K562 (cell line): ENCODE data around the gene WDR19. TPM values are rescaled to one million over a fixed set of nuclear protein-coding genes. Genes with fewer than 3 reads are reported as not detected.

Source experiments
- ATAC-seq: fragments of 200-7000 bp; cut with Tn5 transposase; 3 replicates; pipeline ENCODE4 v1.9.1; 2020; ENCODE audit warnings: moderate library complexity
- BruUV-seq: library from RNA; stranded (reverse); fragments of 400-500 nt; replicated peaks from 2 replicates; lab custom pipeline; 2021; lab: Mats Ljungman, UMichigan
- CTCF ChIA-PET: fragments of 300-600 bp; formaldehyde crosslinking; extraction: SDS; loops from one replicate; lab custom pipeline; 2021; ENCODE audit warnings: low intra/inter-chr PET ratio; lab: Yijun Ruan, JAX
- POLR2A ChIA-PET: fragments of 300-600, 350-650 bp; sonication (Branson Sonifier 250); formaldehyde crosslinking; extraction: SDS; loops from one replicate; lab custom pipeline; 2021; ENCODE audit warnings: antibody characterized with exemption, inconsistent platforms; lab: Yijun Ruan, JAX
- DNase-seq, 4 experiments: peaks; one replicate each; pipeline versions ENCODE4 v3.0.0 to v3.0.0-alpha.2; 2011 to 2018; ENCODE audit warnings: low spot score in 3 of 4, mixed read lengths in 3 of 4; ENCODE audit errors: extremely low read depth in 1 of 4
- FAIRE-seq: peaks from 2 replicates; lab custom pipeline; 2011; peaks lifted over from hg19 to GRCh38; lab: Jason Lieb, UNC
- H2AFZ ChIP-seq: 2 replicates; pipeline ENCODE4 v1.6.0; 2011; ENCODE audit warnings: low read depth, low read length, control low read depth, inconsistent platforms
- H3K27ac ChIP-seq: fragments of 200-600 bp; 3 replicates; pipeline ENCODE4 v1.8.0; 2011; ENCODE audit warnings: low read depth, mild to moderate bottlenecking, control low read depth, inconsistent platforms, low read length, moderate library complexity, mixed read lengths; ENCODE audit errors: extremely low read depth
- H3K27me3 ChIP-seq, 2 experiments: fragments of 300-600 bp in 1 of 2; 2 replicates in 1 of 2; 3 replicates in 1 of 2; pipeline versions ENCODE4 v1.6.0 to v1.8.0; 2011; ENCODE audit warnings: inconsistent platforms in 2 of 2, low read length in 2 of 2, mild to moderate bottlenecking in 1 of 2, mixed read lengths in 1 of 2, moderate library complexity in 1 of 2; ENCODE audit not compliant: control insufficient read depth in 2 of 2, insufficient read depth in 2 of 2
- H3K36me3 ChIP-seq: fragments of 300-600 bp; 3 replicates; pipeline ENCODE4 v1.8.0; 2011; ENCODE audit warnings: mild to moderate bottlenecking, low read length, inconsistent platforms; ENCODE audit not compliant: control insufficient read depth, insufficient read depth
- H3K4me1 ChIP-seq, 2 experiments: fragments of 200-600 bp in 1 of 2; replicated peaks in 1 of 2; 2 replicates in 1 of 2; 3 replicates in 1 of 2; pipeline versions ENCODE4 v1.5.1 to v1.8.0; 2011; ENCODE audit warnings: inconsistent platforms in 2 of 2, low read length in 2 of 2, mild to moderate bottlenecking in 1 of 2, mixed read lengths in 1 of 2, moderate library complexity in 1 of 2; ENCODE audit not compliant: control insufficient read depth in 2 of 2, insufficient read depth in 2 of 2
- H3K4me2 ChIP-seq: 2 replicates; pipeline ENCODE4 v1.6.1; 2011; ENCODE audit warnings: low read length, control low read depth, inconsistent platforms, mixed read lengths; ENCODE audit not compliant: insufficient read depth
- H3K4me3 ChIP-seq: fragments of 200-600 bp; sonication (generic), shearing (Covaris generic); 2 replicates; pipeline ENCODE4 v1.5.1; 2016; ENCODE audit warnings: control low read depth, inconsistent platforms
- H3K79me2 ChIP-seq: fragments of 200-600 bp; 3 replicates; pipeline ENCODE4 v1.8.0; 2011; ENCODE audit warnings: low read length, inconsistent platforms; ENCODE audit not compliant: control insufficient read depth, insufficient read depth
- H3K9ac ChIP-seq, 2 experiments: 2 replicates each; pipeline versions ENCODE4 v1.6.0 to v1.6.1; 2011; ENCODE audit warnings: low read depth in 2 of 2, low read length in 2 of 2, control low read depth in 1 of 2, inconsistent platforms in 1 of 2, mild to moderate bottlenecking in 1 of 2, mixed read lengths in 1 of 2; ENCODE audit not compliant: insufficient read depth in 1 of 2
- H3K9me1 ChIP-seq: one replicate; pipeline ENCODE4 v1.6.0; 2011; ENCODE audit warnings: inconsistent platforms, mild to moderate bottlenecking, low read length, moderate library complexity; ENCODE audit not compliant: control insufficient read depth, insufficient read depth
- H3K9me3 ChIP-seq: replicated peaks from 2 replicates; pipeline ENCODE4 v1.5.1; 2011; ENCODE audit warnings: low read depth, low read length, inconsistent platforms; ENCODE audit not compliant: control insufficient read depth, insufficient read depth
- H4K20me1 ChIP-seq: replicated peaks from 2 replicates; pipeline ENCODE4 v1.6.1; 2011; ENCODE audit warnings: low read length, inconsistent platforms, mixed read lengths; ENCODE audit not compliant: control insufficient read depth, insufficient read depth
- DDX20 ChIP-seq: fragments of 450-650 bp; IDR thresholded peaks from 2 replicates; pipeline ENCODE4 v1.6.1; 2016; ENCODE audit warnings: missing genetic modification characterization, low read depth, mild to moderate bottlenecking, missing compliant biosample characterization, moderate library complexity
- ETV6 ChIP-seq, 3 experiments: fragments of 150-350 bp in 1 of 3; sonication (generic) in 1 of 3; formaldehyde crosslinking in 1 of 3; IDR thresholded peaks; 2 replicates each; pipeline versions ENCODE4 v1.6.1 to v1.8.0; 2014 to 2022; ENCODE audit warnings: borderline replicate concordance in 2 of 3, low read depth in 2 of 3, antibody characterized with exemption in 1 of 3, low read length in 1 of 3, mild to moderate bottlenecking in 1 of 3, missing genetic modification reagents in 1 of 3
- RBM25 ChIP-seq: fragments of 200-400 bp; formaldehyde crosslinking; IDR thresholded peaks from 2 replicates; pipeline ENCODE4 v1.6.1; 2018; ENCODE audit warnings: low read length, low read depth, moderate library complexity; ENCODE audit not compliant: severe bottlenecking
- RNF219 ChIP-seq: fragments of 250-450 bp; sonication (Bioruptor Pico); IDR thresholded peaks from 2 replicates; pipeline ENCODE4 v1.5.0; 2022; ENCODE audit warnings: mild to moderate bottlenecking
- ZNF280B ChIP-seq: fragments of 250-450 bp; sonication (Bioruptor Pico); IDR thresholded peaks from 2 replicates; pipeline ENCODE4 v1.5.1; 2021; ENCODE audit warnings: mild to moderate bottlenecking
- ZNF785 ChIP-seq: fragments of 250-450 bp; sonication (Bioruptor Pico); IDR thresholded peaks from 2 replicates; pipeline ENCODE4 v1.4.0; 2020; ENCODE audit warnings: mild to moderate bottlenecking
- ZSCAN29 ChIP-seq: fragments of 450-650 bp; IDR thresholded peaks from 2 replicates; pipeline ENCODE4 v1.6.1; 2017
- WGBS: fragments of 100-300 bp; shearing (Covaris generic); methylation state at CpG from one replicate; pipeline ENCODE4 v1.1.6; 2016; ENCODE audit warnings: low coverage, mixed read lengths; ENCODE audit not compliant: insufficient coverage; ENCODE audit errors: missing lambda C conversion rate; 5-methylcytosine and 5-hydroxymethylcytosine counted together
- in situ Hi-C: fragments of 300-500 bp; cut with MboI; formaldehyde crosslinking; loops from 4 replicates; pipeline ENCODE4 v1.15.0; 2018; ENCODE audit warnings: inconsistent platforms, mixed read lengths
- intact Hi-C: fragments of 100-400 bp; cut with micrococcal nuclease; formaldehyde crosslinking; loops from 2 replicates; pipeline ENCODE4 v1.14.2; 2022
- polyA plus RNA-seq, 8 experiments: library from polyadenylated mRNA; depleted of rRNA in 4 of 8; stranded (reverse) in 5 of 8; unstranded in 3 of 8; fragments of >200 nt; fragmentation: Nextera tagmentation in 2 of 8; fragmentation: Illumina TruSeq in 1 of 8; extraction: Ambion mirVana in 2 of 8; extraction: Trizol in 1 of 8; gene quantifications; 2 replicates each; pipeline versions ENCODE4 v1.2.1 to v1.2.3, GENCODE V29; 2011 to 2014; ENCODE audit warnings: inconsistent platforms in 1 of 8, missing spikeins in 1 of 8
- total RNA-seq, 7 experiments: library from RNA; depleted of rRNA in 6 of 7; stranded (reverse); fragments of >200 nt in 6 of 7; fragmentation: Illumina TruSeq in 2 of 7; extraction: Trizol in 2 of 7; gene quantifications; 2 replicates each; pipeline versions ENCODE4 v1.2.1 to v1.2.3, GENCODE V29; 2011 to 2021; ENCODE audit warnings: low replicate concordance in 1 of 7

WDR19 gene
- total and polyA plus RNA-seq, 9 of the 15 experiments (the other 6 are each of a cell fraction or from before 2014, with no cell fraction given) = 6.8 to 37.6 (median 11.2) TPM

- TF ChIP-seq RNF219 (no peak), ETV6 (IDR thresholded peaks at IDR 0.05; ENCODE audit: borderline replicate concordance in 1 of 2, low read depth in 2 of 2, low read length in 1 of 2) (no peak), ETV6 (CRISPR knock-in tag; IDR thresholded peaks at IDR 0.05; ENCODE audit: borderline replicate concordance) (no peak), ZNF280B (CRISPR knock-in tag) (no peak), ZNF785 (CRISPR knock-in tag) (no peak), ZSCAN29 (no peak)
These were observed 50.8 kb downstream of the WDR19 start (continued) for GRCh38 chr4:39233114-39233513.

- no peaks in the 10 kb centered on the region for H3K36me3 ChIP-seq
- H2AFZ ChIP-seq = no peak overlapping the region
- 67% methylated on average over 1 of the region's 1 CpG for WGBS
- DNase-seq = no peak
- ChIA-PET POLR2A (interaction anchor here (0.7 to 1.9 kb wide), 3 partner anchors 15 to 323 kb away, joined by 3 to 5 read pairs (median 4); partner anchors contain the start of gene KLB), CTCF (no interaction called here)
- H3K4me2 ChIP-seq = no peak overlapping the region
- no peaks in the 10 kb centered on the region for H4K20me1 ChIP-seq
- no peak overlapping the region for H3K27ac ChIP-seq
- no peaks in the 10 kb centered on the region for H3K27me3 ChIP-seq
- intact Hi-C loops = no loop called here
- H3K4me3 ChIP-seq = no peak overlapping the region
- H3K9ac ChIP-seq = no peak overlapping the region
- FAIRE-seq = no peak
- in situ Hi-C loops = no loop called here
- H3K9me1 ChIP-seq = no peaks in the 10 kb centered on the region
- no peaks in the 10 kb centered on the region for H3K9me3 ChIP-seq
- no peaks in the 10 kb centered on the region; a peak in 2 of 5 replicates for H3K4me1 ChIP-seq
- BruUV-seq = no TSS peak
- H3K79me2 ChIP-seq = no peaks in the 10 kb centered on the region
- TF ChIP-seq RBM25 (peak; percentile 86), DDX20 (tag) (no peak)
- ATAC-seq = no peak
These were observed 51.5 kb downstream of the WDR19 start for GRCh38 chr4:39233783-39234182.
